Duodenal mucosa (tissue), 2 donors: ENCODE results near the gene EMX2.

Experiments
- H3K27ac ChIP-seq: one replicate; pipeline ENCODE4 v1.7.0; 2013; ENCODE audit warnings: low read depth, low read length
- H3K27me3 ChIP-seq, 2 donors: one replicate each; pipeline ENCODE4 v1.7.0; 2013; ENCODE audit warnings: low read length in 2 of 2, control low read depth in 1 of 2; ENCODE audit not compliant: insufficient read depth in 2 of 2, control insufficient read depth in 1 of 2
- H3K36me3 ChIP-seq, 2 donors: one replicate each; pipeline ENCODE4 v1.7.0; 2013; ENCODE audit warnings: low read length in 2 of 2, control low read depth in 1 of 2; ENCODE audit not compliant: insufficient read depth in 2 of 2, control insufficient read depth in 1 of 2
- H3K4me1 ChIP-seq, 2 donors: one replicate each; pipeline ENCODE4 v1.7.0; 2013; ENCODE audit warnings: low read length in 2 of 2, control low read depth in 1 of 2; ENCODE audit not compliant: insufficient read depth in 2 of 2, control insufficient read depth in 1 of 2
- H3K4me3 ChIP-seq, 2 donors: one replicate each; pipeline ENCODE4 v1.7.0; 2013; ENCODE audit warnings: low read length in 2 of 2, low read depth in 1 of 2
- H3K9ac ChIP-seq, 2 donors: one replicate each; pipeline ENCODE4 v1.7.0; 2013; ENCODE audit warnings: low read length in 2 of 2, low read depth in 1 of 2
- H3K9me3 ChIP-seq, 2 donors: one replicate each; pipeline ENCODE4 v1.7.0; 2013; ENCODE audit warnings: low read length in 2 of 2, control low read depth in 1 of 2; ENCODE audit not compliant: control insufficient read depth in 1 of 2

The EMX2 gene

DNA sequence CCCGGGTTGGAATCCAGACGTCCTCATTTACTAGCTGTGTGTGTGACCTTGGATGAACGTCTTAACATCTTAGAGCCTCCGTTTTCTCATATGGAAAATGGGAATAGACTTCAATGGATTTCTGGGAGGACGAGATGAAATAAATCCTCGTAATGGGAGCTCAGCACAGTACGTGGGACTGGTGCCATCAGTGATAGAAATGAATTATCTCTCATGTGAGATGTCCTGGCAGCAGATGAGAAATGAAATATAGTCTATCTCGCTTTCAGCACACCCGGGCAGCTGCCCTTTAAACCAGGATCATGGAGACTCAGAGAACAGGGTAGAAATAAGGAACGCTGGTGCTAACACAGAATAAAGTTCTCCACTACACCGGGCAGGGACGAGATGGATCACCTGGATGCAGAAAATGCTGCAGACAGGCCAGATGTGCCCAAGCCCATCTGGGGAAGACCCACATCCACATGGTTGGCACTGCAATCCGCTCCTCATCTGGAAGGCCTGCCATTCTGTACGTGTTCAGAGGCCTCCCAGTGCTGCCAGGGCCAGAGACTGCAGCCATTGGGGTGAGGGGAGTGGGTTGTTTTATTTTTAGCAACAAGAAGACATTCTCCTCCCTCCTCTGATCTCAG is 11.1 kb upstream of the EMX2 start:
- H3K36me3 ChIP-seq, result no peaks in the 10 kb centered on the region
- H3K27ac ChIP-seq, result no peak overlapping the region
- H3K9me3 ChIP-seq, result no peaks in the 10 kb centered on the region
- H3K27me3 ChIP-seq, result peaks cover 68 to 83% of the 10 kb centered on the region in 2 donors
- H3K4me3 ChIP-seq, result no peak overlapping the region
- H3K4me1 ChIP-seq, result peaks cover 0 to 7% of the 10 kb centered on the region in 2 donors
- H3K9ac ChIP-seq, result no peak overlapping the region

DNA sequence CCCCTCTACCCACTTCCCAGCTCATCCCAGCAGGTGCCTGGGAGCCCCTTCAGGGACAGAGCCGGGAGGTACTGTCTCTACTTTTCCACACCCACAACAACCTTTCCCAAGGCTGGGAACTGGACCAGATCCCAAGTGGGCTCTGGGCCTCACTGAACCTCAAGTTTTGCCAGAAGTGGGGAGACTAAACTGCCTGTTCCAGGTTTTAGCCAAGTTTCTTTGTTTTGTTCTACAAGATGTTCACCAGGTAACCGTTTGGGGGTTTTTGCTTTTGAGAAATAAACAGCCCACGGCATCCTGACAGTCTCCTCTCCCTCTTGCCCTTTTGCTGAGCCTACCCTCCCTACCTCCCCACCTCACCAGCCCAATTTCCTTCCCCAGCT is 10.6 kb upstream of the EMX2 start:
- no peaks in the 10 kb centered on the region for H3K36me3 ChIP-seq
- H3K27me3 ChIP-seq, result peaks cover 73 to 84% of the 10 kb centered on the region in 2 donors
- no peak overlapping the region for H3K9ac ChIP-seq
- H3K4me3 ChIP-seq, result no peak overlapping the region
- no peaks in the 10 kb centered on the region for H3K9me3 ChIP-seq
- no peak overlapping the region for H3K27ac ChIP-seq
- peaks cover 0 to 7% of the 10 kb centered on the region in 2 donors for H3K4me1 ChIP-seq

DNA sequence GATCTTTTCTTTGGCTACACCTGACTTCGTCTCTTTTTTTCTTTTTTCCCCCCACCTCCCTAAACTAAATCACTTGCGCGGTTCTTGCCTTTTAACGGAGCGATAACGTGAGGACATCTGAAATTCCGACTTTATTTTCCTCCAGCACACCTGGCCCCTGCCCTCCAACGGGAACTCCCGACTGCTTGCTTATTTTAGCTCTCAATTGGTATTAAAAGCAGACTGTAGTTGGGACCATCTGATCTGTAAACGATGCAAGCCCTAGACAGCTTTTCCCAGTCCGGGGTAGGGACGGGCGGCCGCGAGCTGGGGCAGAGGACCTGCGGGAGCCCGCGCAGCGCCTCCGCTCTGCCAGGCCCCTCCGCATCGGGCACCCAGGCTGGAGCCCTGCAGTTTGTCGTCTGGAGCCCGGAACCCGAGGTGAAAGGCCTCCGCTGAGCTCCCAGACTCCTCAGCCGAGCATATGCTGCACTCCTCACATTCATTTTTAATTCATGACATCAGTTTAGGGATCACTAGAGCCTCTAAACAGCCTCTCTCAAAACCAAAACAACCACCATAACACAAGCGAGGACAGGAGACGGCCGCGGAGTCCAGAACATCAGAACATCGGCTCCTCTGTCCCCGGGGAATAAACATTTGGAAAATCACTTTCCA is 10.0 kb upstream of the EMX2 start:
- no peak overlapping the region for H3K9ac ChIP-seq
- no peak overlapping the region for H3K4me3 ChIP-seq
- H3K4me1 ChIP-seq, result peaks cover 0 to 7% of the 10 kb centered on the region in 2 donors
- H3K36me3 ChIP-seq, result no peaks in the 10 kb centered on the region
- no peak overlapping the region for H3K27ac ChIP-seq
- H3K27me3 ChIP-seq, result peaks cover 74 to 86% of the 10 kb centered on the region in 2 donors
- no peaks in the 10 kb centered on the region for H3K9me3 ChIP-seq

DNA sequence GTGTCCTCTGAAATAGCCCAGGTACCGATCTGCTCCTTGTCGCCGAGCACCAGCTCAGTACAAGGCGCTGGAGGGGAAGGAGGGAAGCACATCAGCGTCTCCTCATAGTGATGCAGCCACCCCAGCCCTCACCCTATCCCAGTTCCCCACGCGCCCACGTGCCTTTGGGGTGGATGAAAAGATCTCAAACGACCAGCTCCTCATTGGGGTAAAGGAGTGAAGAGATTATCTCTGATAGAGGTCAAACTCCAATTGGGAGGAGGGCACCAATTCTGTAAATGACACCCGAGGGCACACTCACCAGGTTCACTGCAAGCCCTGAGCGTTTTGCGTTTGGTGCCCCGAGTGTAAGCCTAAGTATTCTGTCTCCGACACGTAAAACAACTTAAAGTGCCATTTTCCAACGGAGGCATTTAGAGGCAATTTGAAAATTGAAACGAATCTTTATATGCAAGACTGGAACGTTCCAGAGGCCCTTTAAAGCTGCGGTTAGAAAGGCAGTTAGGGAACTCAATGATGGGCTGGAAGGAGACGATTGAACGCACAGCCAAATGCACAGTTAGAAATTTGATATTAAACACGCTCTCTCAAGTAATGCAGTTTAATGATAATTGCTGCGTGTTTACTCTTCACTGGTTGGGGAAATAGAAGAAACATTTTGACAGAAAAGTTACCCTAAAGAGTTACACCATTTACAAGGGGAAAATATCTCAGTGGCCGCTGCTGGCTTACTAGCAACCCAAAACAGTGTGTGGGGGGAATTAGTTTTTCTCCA is 8.9 kb upstream of the EMX2 start:
- Histone ChIP-seq H3K4me1 (peaks cover 6 to 12% of the 10 kb centered on the region in 2 donors), H3K9ac (no peak overlapping the region), H3K27ac (no peak overlapping the region), H3K4me3 (no peak overlapping the region), H3K36me3 (no peaks in the 10 kb centered on the region), H3K27me3 (peaks cover 82 to 94% of the 10 kb centered on the region in 2 donors), H3K9me3 (no peaks in the 10 kb centered on the region)

DNA sequence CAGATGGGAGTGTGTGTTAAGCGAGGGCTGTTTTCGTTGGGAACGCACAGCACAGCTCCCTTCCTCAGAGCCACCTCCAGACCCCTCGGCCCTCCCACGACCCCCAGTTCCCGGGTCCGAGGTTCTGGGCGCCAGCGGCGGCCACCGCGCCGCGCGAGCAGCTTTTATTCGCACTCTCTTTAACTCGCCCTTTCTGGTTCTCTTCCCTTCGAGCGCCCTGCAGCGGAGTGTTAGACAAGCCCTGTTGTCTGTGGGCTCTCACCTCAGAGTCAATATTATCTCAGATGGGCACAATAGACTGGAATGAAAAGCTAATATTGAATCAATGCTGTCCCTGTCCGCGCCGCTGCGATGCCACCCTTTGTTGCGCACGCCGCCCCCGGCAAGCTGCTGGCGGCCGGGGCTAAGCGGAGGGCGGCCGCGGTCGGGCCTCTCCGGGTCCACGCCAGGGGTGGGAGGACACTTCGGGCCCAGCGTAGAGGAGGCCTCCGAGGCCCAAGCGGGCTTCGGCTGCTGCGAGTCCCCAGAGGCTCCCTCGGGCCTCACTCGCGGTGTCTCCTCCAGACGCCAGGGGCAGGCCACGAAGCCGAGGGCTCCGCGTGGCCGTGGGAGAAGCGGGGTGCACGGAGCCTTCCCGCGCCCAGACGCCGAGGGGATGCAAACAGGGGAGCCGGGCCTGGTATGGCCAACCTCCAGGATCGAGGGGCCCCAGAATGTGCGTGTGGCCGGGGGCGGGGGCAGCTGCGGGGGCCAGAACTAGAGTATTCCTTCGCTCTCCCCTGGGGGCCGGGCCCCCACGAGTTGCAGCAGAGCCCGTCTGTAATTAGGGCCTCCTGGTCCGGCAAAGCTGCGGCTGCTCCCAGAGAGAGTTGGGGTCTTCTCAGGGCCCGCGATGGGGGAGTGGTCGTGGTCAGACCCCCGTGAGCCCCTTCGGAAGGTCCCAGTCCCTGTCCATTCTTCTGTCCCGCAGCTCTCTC is 7.9 kb upstream of the EMX2 start:
- Histone ChIP-seq H3K4me1 (peaks cover 6 to 12% of the 10 kb centered on the region in 2 donors), H3K9ac (no peak overlapping the region), H3K9me3 (no peaks in the 10 kb centered on the region), H3K27ac (no peak overlapping the region), H3K4me3 (peak overlapping the region in 1 of 2 donors; percentile 40), H3K36me3 (no peaks in the 10 kb centered on the region), H3K27me3 (peaks cover 91 to 95% of the 10 kb centered on the region in 2 donors)

GRCh38 chr10:117535298-117536071 is 7.1 kb upstream of the EMX2 start:
- peak overlapping the region; percentile 27 for H3K27ac ChIP-seq
- H3K4me3 ChIP-seq, result peak overlapping the region in 1 of 2 donors; percentile 40
- no peak overlapping the region for H3K9ac ChIP-seq
- H3K9me3 ChIP-seq, result no peaks in the 10 kb centered on the region
- peaks cover 6 to 12% of the 10 kb centered on the region in 2 donors for H3K4me1 ChIP-seq
- H3K36me3 ChIP-seq, result no peaks in the 10 kb centered on the region
- peaks cover 97 to 98% of the 10 kb centered on the region in 2 donors for H3K27me3 ChIP-seq

GRCh38 chr10:117536072-117536865 is 6.3 kb upstream of the EMX2 start:
- Histone ChIP-seq H3K36me3 (no peaks in the 10 kb centered on the region), H3K27me3 (peaks cover 97 to 98% of the 10 kb centered on the region in 2 donors), H3K4me1 (peaks cover 6 to 12% of the 10 kb centered on the region in 2 donors), H3K27ac (no peak overlapping the region), H3K9me3 (no peaks in the 10 kb centered on the region), H3K4me3 (no peak overlapping the region), H3K9ac (no peak overlapping the region)

GRCh38 chr10:117536866-117537435 is 5.6 kb upstream of the EMX2 start:
- Histone ChIP-seq H3K4me3 (no peak overlapping the region), H3K27me3 (peaks cover 97% of the 10 kb centered on the region in 2 donors), H3K36me3 (no peaks in the 10 kb centered on the region), H3K4me1 (peaks cover 6 to 15% of the 10 kb centered on the region in 2 donors), H3K9ac (no peak overlapping the region), H3K9me3 (no peaks in the 10 kb centered on the region), H3K27ac (no peak overlapping the region)
